ENCODE measurements around the gene KCNIP1.

Gene KCNIP1

GRCh38 chr5:170625221-170626165 is 121.7 kb downstream of the KCNIP1 start:
- no peak overlapping the region for H3K4me3 ChIP-seq (replicated peaks in 1 of 2; ENCODE audit: low read depth in 2 of 2, low read length in 2 of 2)
- no peak for TF ChIP-seq CTCF (IDR thresholded peaks at IDR 0.05; ENCODE audit: low read depth, low read length)
- DNase-seq (ENCODE audit: low read depth in 2 of 2), result no peak

- no peak for DNase-seq (ENCODE audit: low read depth in 2 of 2)
- H3K4me3 ChIP-seq (replicated peaks in 1 of 2; ENCODE audit: low read depth in 2 of 2, low read length in 2 of 2), result no peak overlapping the region
- no peak for TF ChIP-seq CTCF (IDR thresholded peaks at IDR 0.05; ENCODE audit: low read depth, low read length)
These were observed 122.8 kb downstream of the KCNIP1 start for GRCh38 chr5:170626507-170627150.

- no peak for DNase-seq (ENCODE audit: low read depth in 2 of 2)
- TF ChIP-seq CTCF (IDR thresholded peaks at IDR 0.05; ENCODE audit: low read depth, low read length), result no peak
- no peak overlapping the region for H3K4me3 ChIP-seq (replicated peaks in 1 of 2; ENCODE audit: low read depth in 2 of 2, low read length in 2 of 2)
These were observed 123.5 kb downstream of the KCNIP1 start for GRCh38 chr5:170627271-170627670.

- no peak for TF ChIP-seq CTCF (IDR thresholded peaks at IDR 0.05; ENCODE audit: low read depth, low read length)
- DNase-seq (ENCODE audit: low read depth in 2 of 2), result no peak
- H3K4me3 ChIP-seq (replicated peaks in 1 of 2; ENCODE audit: low read depth in 2 of 2, low read length in 2 of 2), result no peak overlapping the region
These were observed 124.2 kb downstream of the KCNIP1 start for GRCh38 chr5:170628028-170628427.

GRCh38 chr5:170628691-170629565 is 125.1 kb downstream of the KCNIP1 start:
- H3K4me3 ChIP-seq (replicated peaks in 1 of 2; ENCODE audit: low read depth in 2 of 2, low read length in 2 of 2), result no peak overlapping the region
- no peak for DNase-seq (ENCODE audit: low read depth in 2 of 2)
- no peak for TF ChIP-seq CTCF (IDR thresholded peaks at IDR 0.05; ENCODE audit: low read depth, low read length)

- no peak for TF ChIP-seq CTCF (IDR thresholded peaks at IDR 0.05; ENCODE audit: low read depth, low read length)
- no peak for DNase-seq (ENCODE audit: low read depth in 2 of 2)
These were observed 125.9 kb downstream of the KCNIP1 start for GRCh38 chr5:170629566-170630175.

More at GRCh38 chr5:170629566-170630175, 125.9 kb downstream of the KCNIP1 start:
- no peak overlapping the region for H3K4me3 ChIP-seq (replicated peaks in 1 of 2; ENCODE audit: low read depth in 2 of 2, low read length in 2 of 2)
